Neuronal stem cell (in vitro differentiated cells): ENCODE measurements around the gene RUNX2.
A peak's percentile ranks its signal among the peaks of the same experiment; 100 is the strongest.

Source experiments
- DNase-seq: peaks from one replicate; pipeline ENCODE4 v3.0.0-alpha.2; 2013; ENCODE audit warnings: low spot score
- H2AFZ ChIP-seq: one replicate; pipeline ENCODE4 v1.6.1; 2013; ENCODE audit warnings: mild to moderate bottlenecking, low read length, inconsistent platforms
- H2AK5ac ChIP-seq: 2 replicates; pipeline ENCODE4 v1.6.1; 2013; ENCODE audit warnings: low read depth, mild to moderate bottlenecking, inconsistent platforms, low read length, moderate library complexity, mixed read lengths
- H2BK120ac ChIP-seq: 2 replicates; pipeline ENCODE4 v1.6.1; 2013; ENCODE audit warnings: low read depth, mild to moderate bottlenecking, inconsistent platforms, low read length, moderate library complexity, mixed read lengths
- H2BK12ac ChIP-seq: one replicate; pipeline ENCODE4 v1.6.1; 2013; ENCODE audit warnings: low read length, inconsistent platforms
- H2BK15ac ChIP-seq: 2 replicates; pipeline ENCODE4 v1.6.1; 2013; ENCODE audit warnings: mild to moderate bottlenecking, low read length, inconsistent platforms, mixed read lengths
- H2BK5ac ChIP-seq: one replicate; pipeline ENCODE4 v1.6.1; 2013; ENCODE audit warnings: inconsistent platforms, mild to moderate bottlenecking, low read length, moderate library complexity
- H3K14ac ChIP-seq: one replicate; pipeline ENCODE4 v1.6.1; 2013; ENCODE audit warnings: low read length, inconsistent platforms
- H3K18ac ChIP-seq: 2 replicates; pipeline ENCODE4 v1.6.1; 2013; ENCODE audit warnings: low read length, inconsistent platforms
- H3K23ac ChIP-seq: 2 replicates; pipeline ENCODE4 v1.6.1; 2013; ENCODE audit warnings: low read depth, mild to moderate bottlenecking, mixed read lengths, low read length, inconsistent platforms; ENCODE audit not compliant: poor library complexity
- H3K27ac ChIP-seq: replicated peaks from 3 replicates; pipeline ENCODE4 v1.5.1; 2013; ENCODE audit warnings: low read length, inconsistent platforms
- H3K27me3 ChIP-seq, 3 experiments: 2 replicates each; pipeline ENCODE4 v1.6.1; 2013; ENCODE audit warnings: low read length in 3 of 3, mild to moderate bottlenecking in 2 of 3, inconsistent platforms in 1 of 3, low read depth in 1 of 3, mixed read lengths in 1 of 3, moderate library complexity in 1 of 3; ENCODE audit not compliant: control insufficient read depth in 3 of 3, insufficient read depth in 3 of 3
- H3K36me3 ChIP-seq, 2 donors: replicated peaks in 1 of 2; 2 replicates each; pipeline ENCODE4 v1.6.1; 2013; ENCODE audit warnings: low read length in 2 of 2; ENCODE audit not compliant: control insufficient read depth in 2 of 2, insufficient read depth in 2 of 2
- H3K4ac ChIP-seq: 2 replicates; pipeline ENCODE4 v1.6.1; 2013; ENCODE audit warnings: inconsistent platforms, mild to moderate bottlenecking, low read length, moderate library complexity
- H3K4me1 ChIP-seq, 2 donors: 1 replicate in 1 of 2; 2 replicates in 1 of 2; pipeline ENCODE4 v1.6.1; 2013; ENCODE audit warnings: low read length in 2 of 2, low read depth in 1 of 2; ENCODE audit not compliant: control insufficient read depth in 2 of 2, insufficient read depth in 1 of 2
- H3K4me2 ChIP-seq: one replicate; pipeline ENCODE4 v1.6.1; 2013; ENCODE audit warnings: mild to moderate bottlenecking, low read length, inconsistent platforms; ENCODE audit not compliant: insufficient read depth, poor library complexity, severe bottlenecking
- H3K4me3 ChIP-seq, 2 donors: 2 replicates each; pipeline ENCODE4 v1.5.1; 2013; ENCODE audit warnings: low read length in 2 of 2, mild to moderate bottlenecking in 2 of 2, inconsistent platforms in 1 of 2, moderate library complexity in 1 of 2
- H3K79me1 ChIP-seq: one replicate; pipeline ENCODE4 v1.6.1; 2013; ENCODE audit warnings: low read depth, mild to moderate bottlenecking, inconsistent platforms, low read length, moderate library complexity
- H3K9ac ChIP-seq: one replicate; pipeline ENCODE4 v1.6.1; 2013; ENCODE audit warnings: mild to moderate bottlenecking, low read depth, low read length, inconsistent platforms; ENCODE audit not compliant: poor library complexity
- H3K9me3 ChIP-seq, 2 donors: replicated peaks in 1 of 2; 2 replicates each; pipeline versions ENCODE3 to v1.6.1; 2013; ENCODE audit warnings: low read length in 2 of 2, mild to moderate bottlenecking in 2 of 2, inconsistent platforms in 1 of 2, low read depth in 1 of 2, mixed read lengths in 1 of 2, moderate library complexity in 1 of 2; ENCODE audit not compliant: control insufficient read depth in 2 of 2, insufficient read depth in 1 of 2
- H4K8ac ChIP-seq: one replicate; pipeline ENCODE4 v1.6.1; 2013; ENCODE audit warnings: low read depth, mild to moderate bottlenecking, inconsistent platforms, low read length, moderate library complexity
- H4K91ac ChIP-seq: one replicate; pipeline ENCODE4 v1.6.1; 2013; ENCODE audit warnings: low read length, low read depth, mild to moderate bottlenecking, inconsistent platforms; ENCODE audit not compliant: poor library complexity
- WGBS, 2 donors: extraction: QIAGEN DNeasy Blood & Tissue Kit; methylation state at CpG; one replicate each; pipeline ENCODE4 v1.1.7; 2013; ENCODE audit warnings: missing lambda C conversion rate in 2 of 2, mixed read lengths in 1 of 2; ENCODE audit not compliant: insufficient read length in 2 of 2, insufficient replicate concordance in 1 of 2; ENCODE audit errors: extremely low coverage in 2 of 2; 5-methylcytosine and 5-hydroxymethylcytosine counted together

Gene RUNX2

DNA sequence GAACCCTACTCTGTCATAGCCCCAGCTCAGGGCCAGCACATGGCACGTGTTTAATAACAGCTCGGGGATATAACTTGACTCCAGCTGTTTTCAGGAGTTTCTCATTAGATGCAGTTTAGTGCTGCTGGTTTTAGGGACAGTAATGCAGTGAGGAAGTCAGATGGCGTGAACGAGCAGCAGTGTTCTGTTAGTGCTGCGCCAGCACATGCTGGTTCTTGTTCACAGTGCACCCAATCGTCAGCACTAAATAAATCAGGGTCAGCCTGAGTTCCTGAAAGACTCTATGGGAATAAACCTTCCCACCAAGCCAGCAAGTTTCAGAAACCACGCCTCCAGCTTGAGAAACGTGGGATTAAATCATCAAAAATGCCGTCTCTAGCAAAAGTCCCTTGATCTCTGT, 285.5 kb downstream of the RUNX2 start:
- Histone ChIP-seq H2AK5ac (no peak overlapping the region), H4K91ac (no peak overlapping the region), H3K4ac (no peak overlapping the region), H3K14ac (no peak overlapping the region), H2BK12ac (no peak overlapping the region), H2BK15ac (no peak overlapping the region), H3K27me3 (no peaks in the 10 kb centered on the region), H3K4me3 (no peak overlapping the region), H3K79me1 (no peaks in the 10 kb centered on the region), H3K4me1 (no peaks in the 10 kb centered on the region), H3K4me2 (no peak overlapping the region), H3K9ac (no peak overlapping the region), H2BK120ac (no peak overlapping the region), H2AFZ (no peak overlapping the region), H4K8ac (no peak overlapping the region), H3K9me3 (no peaks in the 10 kb centered on the region), H3K18ac (no peak overlapping the region), H2BK5ac (no peak overlapping the region), H3K27ac (no peak overlapping the region), H3K23ac (no peak overlapping the region), H3K36me3 (no peaks in the 10 kb centered on the region)
- no peak for DNase-seq
- WGBS, 2 donors: no CpG with 5 or more reads among the region's 9 CpGs

- WGBS, 2 donors: no CpG with 5 or more reads among the region's 4 CpGs
- Histone ChIP-seq H3K9ac (no peak overlapping the region), H3K27ac (no peak overlapping the region), H3K79me1 (no peaks in the 10 kb centered on the region), H2BK12ac (no peak overlapping the region), H3K36me3 (no peaks in the 10 kb centered on the region), H3K27me3 (no peaks in the 10 kb centered on the region), H4K91ac (no peak overlapping the region), H2BK5ac (no peak overlapping the region), H3K4me1 (no peaks in the 10 kb centered on the region), H3K4ac (no peak overlapping the region), H2AK5ac (no peak overlapping the region), H3K4me3 (no peak overlapping the region), H3K14ac (no peak overlapping the region), H3K18ac (no peak overlapping the region), H2BK15ac (no peak overlapping the region), H3K9me3 (no peaks in the 10 kb centered on the region), H3K4me2 (no peak overlapping the region), H2BK120ac (no peak overlapping the region), H2AFZ (no peak overlapping the region), H3K23ac (no peak overlapping the region), H4K8ac (no peak overlapping the region)
- no peak for DNase-seq
Observed at GRCh38 chr6:45614488-45615285, 286.6 kb downstream of the RUNX2 start.

- no CpG with 5 or more reads among the region's 1 CpG for WGBS, 2 donors
- Histone ChIP-seq H3K4me3 (no peak overlapping the region), H2AFZ (no peak overlapping the region), H2BK15ac (no peak overlapping the region), H3K14ac (no peak overlapping the region), H2BK5ac (no peak overlapping the region), H3K27me3 (no peaks in the 10 kb centered on the region), H4K91ac (no peak overlapping the region), H3K23ac (no peak overlapping the region), H2BK12ac (no peak overlapping the region), H3K4me2 (no peak overlapping the region), H3K9me3 (no peaks in the 10 kb centered on the region), H2AK5ac (no peak overlapping the region), H3K18ac (no peak overlapping the region), H3K36me3 (no peaks in the 10 kb centered on the region), H3K4ac (no peak overlapping the region), H3K79me1 (no peaks in the 10 kb centered on the region), H3K9ac (no peak overlapping the region), H2BK120ac (no peak overlapping the region), H3K27ac (no peak overlapping the region), H3K4me1 (peaks cover 0 to 2% of the 10 kb centered on the region in 2 donors), H4K8ac (no peak overlapping the region)
- no peak for DNase-seq
Observed at GRCh38 chr6:45616209-45616608, 288.1 kb downstream of the RUNX2 start.

DNA sequence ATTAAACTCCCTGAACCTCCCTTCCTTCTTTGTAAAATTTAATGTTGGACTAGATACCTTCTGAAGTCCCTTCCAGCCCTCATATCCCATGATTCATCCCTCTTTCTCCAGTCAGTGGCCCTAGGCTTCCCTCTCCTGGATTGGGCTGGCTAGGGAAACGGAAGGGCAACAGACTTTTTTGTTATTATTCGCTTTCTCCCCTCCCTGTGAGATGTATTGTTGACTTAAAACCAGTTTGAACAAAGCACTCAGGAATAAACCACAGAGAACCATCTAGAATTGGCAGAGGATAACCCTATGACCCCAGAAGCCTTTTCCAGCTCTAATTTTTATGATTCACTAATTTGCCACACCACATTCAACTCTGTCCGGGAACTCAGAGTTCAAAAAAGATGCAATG, 289.3 kb downstream of the RUNX2 start:
- no peak overlapping the region for H3K4me2 ChIP-seq
- H3K27me3 ChIP-seq: no peaks in the 10 kb centered on the region
- no peak overlapping the region for H2BK120ac ChIP-seq
- H3K18ac ChIP-seq: no peak overlapping the region
- no peak overlapping the region for H2BK12ac ChIP-seq
- H4K8ac ChIP-seq: no peak overlapping the region
- H2AK5ac ChIP-seq: no peak overlapping the region
- no peak for DNase-seq
- H3K79me1 ChIP-seq: no peaks in the 10 kb centered on the region
- H3K4me3 ChIP-seq: no peak overlapping the region
- H3K23ac ChIP-seq: no peak overlapping the region
- H2BK5ac ChIP-seq: no peak overlapping the region
- peaks cover 0 to 2% of the 10 kb centered on the region in 2 donors for H3K4me1 ChIP-seq
- H3K9ac ChIP-seq: no peak overlapping the region
- no peaks in the 10 kb centered on the region for H3K36me3 ChIP-seq
- no peaks in the 10 kb centered on the region for H3K9me3 ChIP-seq
- no peak overlapping the region for H2BK15ac ChIP-seq
- H3K27ac ChIP-seq: no peak overlapping the region
- no peak overlapping the region for H4K91ac ChIP-seq
- H3K14ac ChIP-seq: no peak overlapping the region
- peak overlapping the region; percentile 36 for H2AFZ ChIP-seq
- no CpG with 5 or more reads among the region's 3 CpGs for WGBS, 2 donors
- no peak overlapping the region for H3K4ac ChIP-seq
